ENCODE results near the gene PTPRU.
"Not testable (repeated sequence)": the region's sequence is repeated elsewhere in the genome, so short reads cannot be mapped to it uniquely, and the experiment has no call there.

The PTPRU gene

GRCh38 chr1:29211086-29212030 lies 25.0 kb upstream of the PTPRU start:
- TF ChIP-seq FOXA1 (IDR thresholded peaks at IDR 0.05) (no peak), BHLHE40 (IDR thresholded peaks at IDR 0.05; ENCODE audit: borderline replicate concordance) (no peak), ELF4 (IDR thresholded peaks at IDR 0.05) (no peak), ZNF384 (IDR thresholded peaks at IDR 0.05) (no peak), L3MBTL2 (conservative IDR thresholded peaks at IDR 0.05) (no peak), TARDBP (IDR thresholded peaks at IDR 0.05) (no peak), LEF1 (IDR thresholded peaks at IDR 0.05; ENCODE audit: borderline replicate concordance) (no peak), CTBP1 (IDR thresholded peaks at IDR 0.05; ENCODE audit: borderline replicate concordance) (no peak), SP1 (IDR thresholded peaks at IDR 0.05) (no peak), FOXK2 (IDR thresholded peaks at IDR 0.05) (no peak), FOXM1 (IDR thresholded peaks at IDR 0.05; ENCODE audit: borderline replicate concordance) (no peak), SUZ12 (IDR thresholded peaks at IDR 0.05) (no peak), HDGF (IDR thresholded peaks at IDR 0.05; ENCODE audit: borderline replicate concordance) (no peak), NFRKB (IDR thresholded peaks at IDR 0.05) (no peak), PKNOX1 (IDR thresholded peaks at IDR 0.05) (no peak), ARNT (IDR thresholded peaks at IDR 0.05) (no peak)
- ChIA-PET POLR2A (interaction anchor here (2.3 kb wide), 1 partner anchor 29 kb away, joined by 5 read pairs; the partner anchor contains the start of gene SRSF4), CTCF (no interaction called here)
- DNase-seq (ENCODE audit: extremely low spot score) = no peak

GRCh38 chr1:29213055-29213454 lies 23.3 kb upstream of the PTPRU start:
- no peak for DNase-seq (ENCODE audit: extremely low spot score)
- TF ChIP-seq ELF4 (IDR thresholded peaks at IDR 0.05) = no peak
- TF ChIP-seq L3MBTL2 (conservative IDR thresholded peaks at IDR 0.05) = no peak
- no peak for TF ChIP-seq BHLHE40 (IDR thresholded peaks at IDR 0.05; ENCODE audit: borderline replicate concordance)
- TF ChIP-seq PKNOX1 (IDR thresholded peaks at IDR 0.05) = no peak
- no peak for TF ChIP-seq FOXA1 (IDR thresholded peaks at IDR 0.05)
- no peak for TF ChIP-seq TARDBP (IDR thresholded peaks at IDR 0.05)
- no peak for TF ChIP-seq ZNF384 (IDR thresholded peaks at IDR 0.05)
- TF ChIP-seq LEF1 (IDR thresholded peaks at IDR 0.05; ENCODE audit: borderline replicate concordance) = no peak
- no peak for TF ChIP-seq NFRKB (IDR thresholded peaks at IDR 0.05)
- TF ChIP-seq FOXK2 (IDR thresholded peaks at IDR 0.05) = no peak
- TF ChIP-seq ARNT (IDR thresholded peaks at IDR 0.05) = no peak
- no peak for TF ChIP-seq HDGF (IDR thresholded peaks at IDR 0.05; ENCODE audit: borderline replicate concordance)
- no peak for TF ChIP-seq SUZ12 (IDR thresholded peaks at IDR 0.05)
- TF ChIP-seq FOXM1 (IDR thresholded peaks at IDR 0.05; ENCODE audit: borderline replicate concordance) = no peak
- no peak for TF ChIP-seq CTBP1 (IDR thresholded peaks at IDR 0.05; ENCODE audit: borderline replicate concordance)
- TF ChIP-seq SP1 (IDR thresholded peaks at IDR 0.05) = no peak
- CTCF ChIA-PET = interaction anchor here (0.6 kb wide), 1 partner anchor 428 kb away, joined by 3 read pairs; no protein-coding TSS in a partner anchor
- POLR2A ChIA-PET = no interaction called here

GRCh38 chr1:29217633-29218032 lies 18.7 kb upstream of the PTPRU start:
- no peak for DNase-seq (ENCODE audit: extremely low spot score)
- ChIA-PET CTCF (no interaction called here), POLR2A (no interaction called here)
- TF ChIP-seq FOXA1 (IDR thresholded peaks at IDR 0.05) = no peak
- no peak for TF ChIP-seq LEF1 (IDR thresholded peaks at IDR 0.05; ENCODE audit: borderline replicate concordance)

GRCh38 chr1:29218223-29218622 lies 18.1 kb upstream of the PTPRU start:
- DNase-seq (ENCODE audit: extremely low spot score) = no peak
- TF ChIP-seq NFRKB (IDR thresholded peaks at IDR 0.05) (no peak), HDGF (IDR thresholded peaks at IDR 0.05; ENCODE audit: borderline replicate concordance) (no peak), FOXK2 (IDR thresholded peaks at IDR 0.05) (no peak), SP1 (IDR thresholded peaks at IDR 0.05) (no peak), FOXM1 (IDR thresholded peaks at IDR 0.05; ENCODE audit: borderline replicate concordance) (no peak), LEF1 (IDR thresholded peaks at IDR 0.05; ENCODE audit: borderline replicate concordance) (no peak), L3MBTL2 (conservative IDR thresholded peaks at IDR 0.05) (no peak), ARNT (IDR thresholded peaks at IDR 0.05) (no peak)
- CTCF ChIA-PET = no interaction called here
- POLR2A ChIA-PET = interaction anchor here (1.3 kb wide), 1 partner anchor 13 kb away, joined by 3 read pairs; no protein-coding TSS in a partner anchor

GRCh38 chr1:29221296-29221695 lies 15.0 kb upstream of the PTPRU start:
- DNase-seq (ENCODE audit: extremely low spot score) = no peak
- TF ChIP-seq CTBP1 (IDR thresholded peaks at IDR 0.05; ENCODE audit: borderline replicate concordance) (no peak), L3MBTL2 (conservative IDR thresholded peaks at IDR 0.05) (no peak), FOXK2 (IDR thresholded peaks at IDR 0.05) (no peak)
- CTCF ChIA-PET = no interaction called here
- POLR2A ChIA-PET = interaction anchor here (0.9 to 1.0 kb wide), 2 partner anchors 9 to 10 kb away, joined by 3 to 5 read pairs; no protein-coding TSS in a partner anchor

GRCh38 chr1:29222260-29222659 lies 14.1 kb upstream of the PTPRU start:
- POLR2A ChIA-PET = interaction anchor here (0.9 to 1.0 kb wide), 2 partner anchors 8 to 9 kb away, joined by 3 to 5 read pairs; no protein-coding TSS in a partner anchor
- CTCF ChIA-PET; DNase-seq (ENCODE audit: extremely low spot score): not testable (repeated sequence)

GRCh38 chr1:29222686-29223085 lies 13.6 kb upstream of the PTPRU start:
- TF ChIP-seq FOXA1 (IDR thresholded peaks at IDR 0.05) = no peak
- no peak for TF ChIP-seq SUZ12 (IDR thresholded peaks at IDR 0.05)
- no peak for TF ChIP-seq ARNT (IDR thresholded peaks at IDR 0.05)
- no peak for TF ChIP-seq SP1 (IDR thresholded peaks at IDR 0.05)
- no peak for TF ChIP-seq ELF4 (IDR thresholded peaks at IDR 0.05)
- TF ChIP-seq ZNF384 (IDR thresholded peaks at IDR 0.05) = no peak
- TF ChIP-seq BHLHE40 (IDR thresholded peaks at IDR 0.05; ENCODE audit: borderline replicate concordance) = no peak
- no peak for TF ChIP-seq FOXM1 (IDR thresholded peaks at IDR 0.05; ENCODE audit: borderline replicate concordance)
- no peak for TF ChIP-seq HDGF (IDR thresholded peaks at IDR 0.05; ENCODE audit: borderline replicate concordance)
- no peak for TF ChIP-seq TARDBP (IDR thresholded peaks at IDR 0.05)
- no peak for TF ChIP-seq NFRKB (IDR thresholded peaks at IDR 0.05)
- TF ChIP-seq LEF1 (IDR thresholded peaks at IDR 0.05; ENCODE audit: borderline replicate concordance) = no peak
- ChIA-PET CTCF (no interaction called here), POLR2A (no interaction called here)
- no peak for DNase-seq (ENCODE audit: extremely low spot score)

Measured in HEK293T (cell line).